ENCODE data around the gene CDK6. TPM values are rescaled to one million over a fixed set of nuclear protein-coding genes. Genes with fewer than 3 reads are reported as not detected.

CDK6 gene
- total RNA-seq, 1 experiment from 2014 or later: 124 TPM

GRCh38 chr7:92631067-92631849, 205.1 kb downstream of the CDK6 start:
- Mint-ChIP-seq H3K27ac (ENCODE audit: low read depth, unreplicated experiment) (no peak overlapping the region), H3K27me3 (ENCODE audit: insufficient read depth, unreplicated experiment) (no peaks in the 10 kb centered on the region), H3K4me3 (ENCODE audit: unreplicated experiment) (no peak overlapping the region), H3K36me3 (ENCODE audit: insufficient read depth, unreplicated experiment) (peaks cover 6% of the 10 kb centered on the region), H3K9me3 (ENCODE audit: unreplicated experiment) (no peaks in the 10 kb centered on the region), H3K4me1 (ENCODE audit: insufficient read depth, unreplicated experiment) (peaks cover 39% of the 10 kb centered on the region)
- BruUV-seq (replicated peaks): no TSS peak
- TF ChIP-seq, protein P1, sequence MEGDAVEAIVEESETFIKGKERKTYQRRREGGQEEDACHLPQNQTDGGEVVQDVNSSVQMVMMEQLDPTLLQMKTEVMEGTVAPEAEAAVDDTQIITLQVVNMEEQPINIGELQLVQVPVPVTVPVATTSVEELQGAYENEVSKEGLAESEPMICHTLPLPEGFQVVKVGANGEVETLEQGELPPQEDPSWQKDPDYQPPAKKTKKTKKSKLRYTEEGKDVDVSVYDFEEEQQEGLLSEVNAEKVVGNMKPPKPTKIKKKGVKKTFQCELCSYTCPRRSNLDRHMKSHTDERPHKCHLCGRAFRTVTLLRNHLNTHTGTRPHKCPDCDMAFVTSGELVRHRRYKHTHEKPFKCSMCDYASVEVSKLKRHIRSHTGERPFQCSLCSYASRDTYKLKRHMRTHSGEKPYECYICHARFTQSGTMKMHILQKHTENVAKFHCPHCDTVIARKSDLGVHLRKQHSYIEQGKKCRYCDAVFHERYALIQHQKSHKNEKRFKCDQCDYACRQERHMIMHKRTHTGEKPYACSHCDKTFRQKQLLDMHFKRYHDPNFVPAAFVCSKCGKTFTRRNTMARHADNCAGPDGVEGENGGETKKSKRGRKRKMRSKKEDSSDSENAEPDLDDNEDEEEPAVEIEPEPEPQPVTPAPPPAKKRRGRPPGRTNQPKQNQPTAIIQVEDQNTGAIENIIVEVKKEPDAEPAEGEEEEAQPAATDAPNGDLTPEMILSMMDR (IDR thresholded peaks at IDR 0.05; ENCODE audit: unreplicated experiment): no peak
- POLR2A ChIA-PET: interaction anchor here (0.6 to 1.7 kb wide), 3 partner anchors 10 to 135 kb away, joined by 3 read pairs; partner anchors contain the start of gene FAM133B
- DNase-seq (ENCODE audit: unreplicated experiment): no peak
- intact Hi-C loops (cut with micrococcal nuclease): no loop called here
- CTCF ChIA-PET: interaction anchor here (0.5 to 2.3 kb wide), 6 partner anchors 10 to 213 kb away, joined by 3 to 11 read pairs (median 3); no protein-coding TSS in a partner anchor

GRCh38 chr7:92629779-92630178, 206.6 kb downstream of the CDK6 start:
- ChIA-PET CTCF (interaction anchor here (2.2 kb wide), 1 partner anchor 9 kb away, joined by 8 read pairs; no protein-coding TSS in a partner anchor), POLR2A (no interaction called here)
- Mint-ChIP-seq H3K4me3 (ENCODE audit: unreplicated experiment) (no peak overlapping the region), H3K27ac (ENCODE audit: low read depth, unreplicated experiment) (no peak overlapping the region), H3K27me3 (ENCODE audit: insufficient read depth, unreplicated experiment) (no peaks in the 10 kb centered on the region), H3K36me3 (ENCODE audit: insufficient read depth, unreplicated experiment) (peaks cover 6% of the 10 kb centered on the region), H3K9me3 (ENCODE audit: unreplicated experiment) (no peaks in the 10 kb centered on the region), H3K4me1 (ENCODE audit: insufficient read depth, unreplicated experiment) (peaks cover 38% of the 10 kb centered on the region)
- DNase-seq (ENCODE audit: unreplicated experiment): no peak
- TF ChIP-seq, protein P1 (IDR thresholded peaks at IDR 0.05; ENCODE audit: unreplicated experiment): no peak
- intact Hi-C loops (cut with micrococcal nuclease): no loop called here
- BruUV-seq (replicated peaks): no TSS peak

- Mint-ChIP-seq H3K9me3 (ENCODE audit: unreplicated experiment) (no peaks in the 10 kb centered on the region), H3K4me3 (ENCODE audit: unreplicated experiment) (no peak overlapping the region), H3K36me3 (ENCODE audit: insufficient read depth, unreplicated experiment) (peaks cover 12% of the 10 kb centered on the region), H3K4me1 (ENCODE audit: insufficient read depth, unreplicated experiment) (peaks cover 20% of the 10 kb centered on the region), H3K27me3 (ENCODE audit: insufficient read depth, unreplicated experiment) (no peaks in the 10 kb centered on the region), H3K27ac (ENCODE audit: low read depth, unreplicated experiment) (no peak overlapping the region)
- intact Hi-C loops (cut with micrococcal nuclease): no loop called here
- TF ChIP-seq, protein P1 (IDR thresholded peaks at IDR 0.05; ENCODE audit: unreplicated experiment): no peak
- POLR2A ChIA-PET: no interaction called here
- CTCF ChIA-PET: interaction anchor here (0.7 kb wide), 2 partner anchors 25 to 51 kb away, joined by 4 read pairs; no protein-coding TSS in a partner anchor
- DNase-seq (ENCODE audit: unreplicated experiment): no peak
- no TSS peak for BruUV-seq (replicated peaks)
Observed at GRCh38 chr7:92627956-92628355, 208.4 kb downstream of the CDK6 start.

DNA sequence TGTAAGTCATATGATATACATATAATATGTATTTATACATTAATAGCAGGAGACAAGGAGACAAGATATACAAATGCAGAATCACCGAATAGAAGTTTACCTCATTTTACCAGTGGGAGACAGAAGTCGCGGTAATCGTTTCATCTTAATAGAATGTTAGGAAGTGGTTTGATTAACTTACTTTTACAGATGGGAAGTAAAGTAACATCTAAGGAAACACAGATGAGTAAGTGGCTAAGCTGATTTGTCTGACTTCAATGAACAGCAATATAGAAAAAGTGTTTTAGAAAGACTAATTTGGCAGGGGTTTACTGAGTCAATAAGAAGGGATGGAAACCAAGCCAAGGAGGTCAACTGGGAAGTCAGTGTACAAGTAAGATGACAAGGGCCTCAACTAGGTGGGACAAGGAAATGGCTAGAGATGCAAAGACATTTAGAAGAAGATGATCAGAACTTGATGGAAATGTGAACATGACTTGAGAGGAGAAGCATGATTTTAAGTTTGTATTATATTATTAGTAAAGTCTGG, 210.0 kb downstream of the CDK6 start:
- H3K4me3 Mint-ChIP-seq (ENCODE audit: unreplicated experiment): no peak overlapping the region
- intact Hi-C loops (cut with micrococcal nuclease): no loop called here
- BruUV-seq (replicated peaks): no TSS peak
- DNase-seq (ENCODE audit: unreplicated experiment): no peak
- H3K36me3 Mint-ChIP-seq (ENCODE audit: insufficient read depth, unreplicated experiment): peaks cover 16% of the 10 kb centered on the region
- H3K27me3 Mint-ChIP-seq (ENCODE audit: insufficient read depth, unreplicated experiment): no peaks in the 10 kb centered on the region
- POLR2A ChIA-PET: no interaction called here
- CTCF ChIA-PET: interaction anchor here (1.7 kb wide), 1 partner anchor 207 kb away, joined by 3 read pairs; no protein-coding TSS in a partner anchor
- H3K27ac Mint-ChIP-seq (ENCODE audit: low read depth, unreplicated experiment): no peak overlapping the region
- H3K9me3 Mint-ChIP-seq (ENCODE audit: unreplicated experiment): no peaks in the 10 kb centered on the region
- TF ChIP-seq, protein P1 (IDR thresholded peaks at IDR 0.05; ENCODE audit: unreplicated experiment): no peak
- peaks cover 19% of the 10 kb centered on the region for H3K4me1 Mint-ChIP-seq (ENCODE audit: insufficient read depth, unreplicated experiment)
